Activated CD8-positive, alpha-beta memory T cell treated with anti-CD3 and anti-CD28 coated beads, Interleukin-2, amount 50 U/mL, for 48 hours (primary cell): ENCODE data around the gene CD79B.
"Not testable (repeated sequence)": the region's sequence is repeated elsewhere in the genome, so short reads cannot be mapped to it uniquely, and the experiment has no call there.

Experiments
- DNase-seq: peaks from one replicate; pipeline ENCODE4 v3.0.0-alpha.2; 2020

CD79B gene

GRCh38 chr17:63930951-63931575 is 1.1 kb downstream of the CD79B start:
- DNase-seq: peak; percentile 77

- DNase-seq: no peak
Observed at GRCh38 chr17:63929860-63930766, 2.0 kb downstream of the CD79B start.

GRCh38 chr17:63928966-63929695 is 3.0 kb downstream of the CD79B start:
- no peak for DNase-seq

DNA sequence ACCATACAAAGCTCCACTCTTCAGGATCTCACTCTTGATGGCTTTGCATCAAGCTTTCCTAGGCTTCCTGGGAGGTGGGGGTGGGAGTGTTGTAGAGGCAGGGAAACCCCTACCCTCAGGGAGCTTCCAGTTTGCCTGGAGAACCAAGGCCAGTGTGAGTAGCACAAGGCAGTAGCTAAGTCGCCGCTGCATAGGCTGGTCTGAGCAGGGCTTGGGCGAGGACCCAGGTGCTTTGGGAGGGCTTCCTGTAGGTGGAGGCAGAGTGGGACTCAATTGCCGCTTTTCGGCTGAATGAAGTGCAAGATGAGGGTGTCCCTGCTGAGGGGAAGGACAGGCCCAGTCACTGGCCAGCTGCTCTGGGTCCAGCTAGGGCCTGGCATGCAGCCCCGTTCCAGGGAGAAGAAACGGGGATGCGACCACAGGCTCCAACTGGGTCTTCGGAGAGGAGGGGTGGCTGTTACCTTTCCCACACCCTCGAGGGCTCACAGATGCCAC is 3.9 kb downstream of the CD79B start:
- DNase-seq: no peak

DNA sequence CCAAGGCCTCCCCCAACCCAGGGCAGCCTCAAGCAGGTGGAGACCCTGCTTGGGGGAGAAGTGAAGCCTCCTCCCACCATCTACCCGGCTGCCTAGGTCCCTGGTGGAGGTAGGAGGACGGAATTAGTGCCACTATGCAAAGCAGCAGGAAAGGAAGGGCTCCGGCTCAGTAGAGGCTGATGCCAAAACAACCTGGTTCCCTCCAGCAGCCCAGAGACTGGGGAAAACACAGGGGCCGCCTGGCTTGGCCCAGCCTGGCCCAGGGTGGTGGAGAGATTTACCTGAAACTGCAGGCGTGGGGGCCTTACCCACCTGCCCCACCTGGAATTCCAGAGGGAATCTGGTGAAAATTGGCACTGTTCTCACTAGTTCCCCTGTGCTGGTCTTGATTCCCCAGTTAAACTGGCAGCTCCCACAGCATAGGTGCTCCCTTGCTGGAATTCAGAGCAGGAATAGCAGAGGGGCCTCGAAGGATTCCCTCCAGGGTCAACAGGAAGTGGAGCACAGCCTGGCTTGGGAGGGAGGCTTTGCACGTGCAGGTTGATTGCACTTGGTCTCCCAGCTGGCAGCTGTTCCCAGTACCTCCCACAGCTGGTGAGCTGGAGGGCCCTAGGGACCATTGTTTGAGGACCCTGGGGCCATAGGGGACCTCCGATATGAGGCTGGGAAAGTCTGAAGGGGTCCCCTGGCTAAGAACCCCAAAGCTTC is 4.5 kb downstream of the CD79B start:
- DNase-seq: no peak

GRCh38 chr17:63926164-63926563 is 6.0 kb downstream of the CD79B start:
- DNase-seq: no peak

DNA sequence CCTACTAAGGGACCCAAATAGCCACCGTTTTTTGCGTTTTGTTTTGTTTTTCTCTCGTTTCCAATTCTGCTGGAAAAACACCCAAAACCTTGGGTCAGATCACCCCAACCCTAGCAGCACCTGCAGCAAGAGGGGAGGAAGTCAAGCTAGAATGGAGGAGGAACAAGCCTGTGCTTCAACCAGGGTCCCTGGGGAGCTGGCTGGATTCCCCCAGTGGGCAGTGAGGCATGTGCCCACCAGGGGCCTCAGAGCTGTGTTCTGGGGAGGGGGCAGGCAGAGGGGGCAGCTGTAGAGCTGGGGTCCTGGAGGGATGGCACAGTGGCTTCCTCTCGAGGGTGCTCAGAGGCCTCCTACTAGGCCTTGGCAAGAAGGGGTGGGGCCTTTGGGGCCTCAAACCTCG is 6.5 kb downstream of the CD79B start:
- DNase-seq: no peak

DNA sequence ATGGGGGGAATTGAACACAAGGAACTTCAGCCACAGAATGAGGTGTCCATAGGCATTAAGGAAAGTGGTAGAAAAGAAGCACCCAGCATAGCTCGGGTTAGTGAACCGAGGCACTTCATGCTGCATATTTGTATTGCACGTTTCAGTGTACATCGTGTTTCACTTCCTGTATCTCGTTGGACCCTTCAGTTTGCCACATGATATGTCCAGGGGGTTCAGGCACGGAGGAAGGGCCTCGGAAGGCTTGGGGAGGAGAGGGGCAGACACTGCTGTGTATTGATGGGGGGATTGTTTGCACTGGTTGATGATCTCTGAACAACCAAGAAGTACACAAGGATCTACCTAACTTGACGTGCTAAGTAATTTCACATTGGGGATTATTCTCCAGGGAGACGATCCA is 9.7 kb downstream of the CD79B start:
- DNase-seq: not testable (repeated sequence)

DNA sequence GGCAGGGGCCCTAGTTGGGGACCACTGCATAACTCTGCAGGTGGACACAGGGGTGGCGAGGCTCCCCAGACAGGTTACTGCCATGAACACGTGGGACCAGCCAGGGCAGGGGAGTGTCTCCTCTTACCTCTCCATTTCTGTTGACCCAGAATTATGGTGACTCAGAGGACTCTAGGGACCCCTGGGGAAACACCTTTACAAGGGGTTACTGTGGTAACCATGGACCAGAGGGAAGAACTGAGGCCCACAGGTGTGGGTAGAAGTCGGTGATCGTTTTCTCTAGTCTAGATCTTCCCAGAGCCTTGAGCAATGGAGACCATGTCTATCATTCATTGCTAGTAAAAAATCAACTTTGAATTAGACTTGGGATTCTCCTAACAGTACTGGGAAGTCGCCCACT is 11.4 kb downstream of the CD79B start:
- DNase-seq: not testable (repeated sequence)

DNA sequence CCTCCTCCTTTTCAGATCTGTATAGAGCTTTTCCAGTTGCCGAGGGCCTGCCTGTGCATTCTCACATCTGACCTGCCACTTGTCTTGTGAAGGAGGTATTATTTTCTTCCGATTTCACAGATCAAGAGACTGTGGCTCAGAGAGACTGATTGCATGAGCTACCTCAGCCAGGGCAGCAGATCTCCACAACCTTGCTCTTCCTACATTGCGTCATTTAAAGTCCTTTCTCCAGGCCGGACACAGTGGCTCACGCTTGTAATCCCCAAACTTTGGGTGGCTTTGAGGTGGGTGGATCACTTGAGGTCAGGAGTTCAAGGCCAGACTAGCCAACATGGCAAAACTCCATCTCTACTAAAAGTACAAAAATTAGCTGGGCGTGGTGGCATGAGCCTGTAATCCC is 12.1 kb downstream of the CD79B start:
- DNase-seq: not testable (repeated sequence)

GRCh38 chr17:63919311-63919723 is 12.8 kb downstream of the CD79B start:
- peak; percentile 83 for DNase-seq

DNA sequence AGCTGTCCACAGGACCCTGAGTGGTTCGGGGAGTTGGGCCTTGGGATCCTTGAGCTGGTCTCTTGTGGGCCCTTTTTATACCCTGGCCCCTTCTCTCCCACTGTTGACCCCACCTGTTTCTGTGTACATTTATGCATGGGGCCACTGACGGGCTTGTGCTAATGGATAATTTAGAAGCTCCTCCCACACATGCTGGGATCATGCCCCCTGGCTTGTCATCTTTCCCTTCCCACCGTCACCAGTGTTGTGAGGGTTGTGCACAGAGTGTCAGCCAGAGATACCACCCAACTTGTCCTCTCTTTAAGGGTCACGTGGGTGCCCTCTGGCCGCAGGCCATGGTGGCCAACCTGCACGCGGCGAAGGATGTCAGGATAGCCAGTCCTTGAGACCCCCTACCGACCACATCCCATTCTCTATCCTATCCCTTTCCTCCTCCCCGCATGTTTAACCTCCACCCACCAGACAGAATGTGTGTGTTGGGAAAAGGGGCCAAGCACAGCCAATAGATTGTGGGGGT is 13.3 kb downstream of the CD79B start, which contains the start of gene GH1:
TSS of gene GH1 (minus strand) at position 51 of the 517 bp plus-strand sequence. CDS start 63 bp downstream, outside the sequence.
- DNase-seq: not testable (repeated sequence)

DNA sequence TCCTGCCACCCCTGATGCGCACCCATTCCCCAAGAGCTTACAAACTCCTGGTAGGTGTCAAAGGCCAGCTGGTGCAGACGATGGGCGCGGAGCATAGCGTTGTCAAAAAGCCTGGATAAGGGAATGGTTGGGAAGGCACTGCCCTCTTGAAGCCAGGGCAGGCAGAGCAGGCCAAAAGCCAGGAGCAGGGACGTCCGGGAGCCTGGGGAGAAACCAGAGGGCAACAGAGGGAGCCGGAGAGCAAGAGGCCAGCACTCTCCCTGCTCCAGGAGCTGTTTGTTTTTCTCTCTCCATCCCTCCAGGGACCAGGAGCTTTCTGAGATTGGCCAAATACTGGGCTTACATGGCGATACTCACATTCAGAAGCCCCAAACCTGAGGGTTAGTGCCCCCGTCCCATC is 13.8 kb downstream of the CD79B start:
- no peak for DNase-seq

GRCh38 chr17:63917646-63918045 is 14.5 kb downstream of the CD79B start:
- DNase-seq: no peak

- DNase-seq: not testable (repeated sequence)
Observed at GRCh38 chr17:63917206-63917605, 14.9 kb downstream of the CD79B start.

DNA sequence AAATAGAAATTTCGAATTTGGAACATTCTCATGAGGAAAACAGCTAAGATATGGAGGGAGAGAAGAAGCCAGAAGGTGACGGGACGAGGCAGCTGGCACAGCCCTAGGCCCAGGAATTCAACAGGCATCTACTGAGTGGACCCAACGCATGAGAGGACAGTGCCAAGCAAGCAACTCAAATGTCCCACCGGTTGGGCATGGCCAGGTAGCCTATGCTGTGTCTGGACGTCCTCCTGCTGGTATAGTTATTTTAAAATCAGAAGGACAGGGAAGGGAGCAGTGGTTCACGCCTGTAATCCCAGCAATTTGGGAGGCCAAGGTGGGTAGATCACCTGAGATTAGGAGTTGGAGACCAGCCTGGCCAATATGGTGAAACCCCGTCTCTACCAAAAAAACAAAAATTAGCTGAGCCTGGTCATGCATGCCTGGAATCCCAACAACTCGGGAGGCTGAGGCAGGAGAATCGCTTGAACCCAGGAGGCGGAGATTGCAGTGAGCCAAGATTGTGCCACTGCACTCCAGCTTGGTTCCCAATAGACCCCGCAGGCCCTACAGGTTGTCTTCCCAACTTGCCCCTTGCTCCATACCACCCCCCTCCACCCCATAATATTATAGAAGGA is 15.5 kb downstream of the CD79B start:
- DNase-seq: no peak

GRCh38 chr17:63915753-63916152 is 16.4 kb downstream of the CD79B start:
- not testable (repeated sequence) for DNase-seq

GRCh38 chr17:63914471-63914870 is 17.7 kb downstream of the CD79B start:
- DNase-seq: no peak

DNA sequence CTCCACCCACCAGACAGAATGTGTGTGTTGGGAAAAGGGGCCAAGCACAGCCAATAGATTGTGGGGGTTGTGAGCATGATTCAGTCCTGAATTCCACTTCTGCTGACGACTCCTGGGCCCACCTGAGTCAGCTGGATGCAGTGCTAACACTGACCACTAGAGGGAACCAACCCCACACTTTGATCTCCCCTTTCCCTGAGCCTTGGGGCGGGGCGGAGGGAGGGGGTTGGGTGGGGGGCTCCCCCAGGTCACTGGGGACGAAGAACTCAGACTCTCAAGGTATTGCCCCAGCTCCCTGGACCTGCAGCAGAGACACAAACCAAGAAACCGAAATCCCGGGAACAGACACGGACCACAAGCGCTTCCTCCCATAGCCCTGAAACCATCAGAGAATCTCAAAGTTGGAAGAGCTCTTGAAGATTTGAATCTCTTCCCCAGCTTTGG is 20.5 kb downstream of the CD79B start:
- DNase-seq: peak; percentile 88

- no peak for DNase-seq
Observed at GRCh38 chr17:63911041-63911635, 21.0 kb downstream of the CD79B start, which contains the start of gene CSHL1. CSHL1 (minus strand) TSS chr17:63911258; CDS start chr17:63911196, 62 bp downstream.

- DNase-seq: no peak
Observed at GRCh38 chr17:63910096-63910495, 22.0 kb downstream of the CD79B start.
